Measurements from ENCODE around the gene MRPS6. TPM values are rescaled to one million over a fixed set of nuclear protein-coding genes. Genes with fewer than 3 reads are reported as not detected.
A peak's percentile ranks its signal among the peaks of the same experiment; 100 is the strongest.

The MRPS6 gene
- polyA plus RNA-seq, 3 donors: 127 to 146 (median 142) TPM

GRCh38 chr21:34130716-34130985 lies 57.3 kb downstream of the MRPS6 start:
- DNase-seq (ENCODE audit: low read depth in 3 of 3, low spot score in 2 of 3): no peak

GRCh38 chr21:34131586-34131985 lies 58.2 kb downstream of the MRPS6 start:
- DNase-seq (ENCODE audit: low read depth in 3 of 3, low spot score in 2 of 3): no peak

GRCh38 chr21:34132202-34132601 lies 58.8 kb downstream of the MRPS6 start:
- no peak for DNase-seq (ENCODE audit: low read depth in 3 of 3, low spot score in 2 of 3)

- DNase-seq (ENCODE audit: low read depth in 3 of 3, low spot score in 2 of 3): no peak
Measured at GRCh38 chr21:34132926-34133325, 59.5 kb downstream of the MRPS6 start.

- no peak for DNase-seq (ENCODE audit: low read depth in 3 of 3, low spot score in 2 of 3)
Measured at GRCh38 chr21:34133392-34133791, 60.0 kb downstream of the MRPS6 start.

GRCh38 chr21:34133802-34134201 lies 60.4 kb downstream of the MRPS6 start:
- DNase-seq (ENCODE audit: low read depth in 3 of 3, low spot score in 2 of 3): no peak

GRCh38 chr21:34135330-34135729 lies 62.0 kb downstream of the MRPS6 start:
- no peak for DNase-seq (ENCODE audit: low read depth in 3 of 3, low spot score in 2 of 3)

GRCh38 chr21:34141373-34141772 lies 68.0 kb downstream of the MRPS6 start:
- DNase-seq (ENCODE audit: low read depth in 3 of 3, low spot score in 2 of 3): no peak

- DNase-seq (ENCODE audit: low read depth in 3 of 3, low spot score in 2 of 3): peak in 2 of 3 donors; percentile 34 to 43
Measured at GRCh38 chr21:34143685-34144182, 70.4 kb downstream of the MRPS6 start.

GRCh38 chr21:34144224-34144623 lies 70.8 kb downstream of the MRPS6 start:
- no peak for DNase-seq (ENCODE audit: low read depth in 3 of 3, low spot score in 2 of 3)

- DNase-seq (ENCODE audit: low read depth in 3 of 3, low spot score in 2 of 3): no peak
Measured at GRCh38 chr21:34147792-34148418, 74.5 kb downstream of the MRPS6 start.

- no peak for DNase-seq (ENCODE audit: low read depth in 3 of 3, low spot score in 2 of 3)
Measured at GRCh38 chr21:34148419-34148804, 75.0 kb downstream of the MRPS6 start.

- no peak for DNase-seq (ENCODE audit: low read depth in 3 of 3, low spot score in 2 of 3)
Measured at GRCh38 chr21:34148826-34149558, 75.6 kb downstream of the MRPS6 start.

GRCh38 chr21:34152500-34152899 lies 79.1 kb downstream of the MRPS6 start:
- DNase-seq (ENCODE audit: low read depth in 3 of 3, low spot score in 2 of 3): no peak

GRCh38 chr21:34154878-34155277 lies 81.5 kb downstream of the MRPS6 start:
- no peak for DNase-seq (ENCODE audit: low read depth in 3 of 3, low spot score in 2 of 3)

GRCh38 chr21:34156957-34157356 lies 83.6 kb downstream of the MRPS6 start:
- DNase-seq (ENCODE audit: low read depth in 3 of 3, low spot score in 2 of 3): no peak

- no peak for DNase-seq (ENCODE audit: low read depth in 3 of 3, low spot score in 2 of 3)
Measured at GRCh38 chr21:34157521-34157920, 84.1 kb downstream of the MRPS6 start.

- no peak for DNase-seq (ENCODE audit: low read depth in 3 of 3, low spot score in 2 of 3)
Measured at GRCh38 chr21:34158866-34159835, 85.8 kb downstream of the MRPS6 start.

- DNase-seq (ENCODE audit: low read depth in 3 of 3, low spot score in 2 of 3): no peak
Measured at GRCh38 chr21:34166468-34166867, 93.1 kb downstream of the MRPS6 start.

GRCh38 chr21:34170886-34171285 lies 97.5 kb downstream of the MRPS6 start:
- no peak for DNase-seq (ENCODE audit: low read depth in 3 of 3, low spot score in 2 of 3)

GRCh38 chr21:34174470-34174869 lies 101.1 kb downstream of the MRPS6 start:
- no peak for DNase-seq (ENCODE audit: low read depth in 3 of 3, low spot score in 2 of 3)

Data from right renal cortex interstitium (tissue), 3 donors.